HG02870 (cell line): ENCODE data around the gene DNAH17.

Experiments
- ATAC-seq: cut with Tn5 transposase; IDR thresholded peaks from one replicate; pipeline ENCODE4 v1.9.1; 2021; ENCODE audit warnings: mild to moderate bottlenecking, moderate library complexity; ENCODE audit not compliant: unreplicated experiment

The DNAH17 gene

DNA sequence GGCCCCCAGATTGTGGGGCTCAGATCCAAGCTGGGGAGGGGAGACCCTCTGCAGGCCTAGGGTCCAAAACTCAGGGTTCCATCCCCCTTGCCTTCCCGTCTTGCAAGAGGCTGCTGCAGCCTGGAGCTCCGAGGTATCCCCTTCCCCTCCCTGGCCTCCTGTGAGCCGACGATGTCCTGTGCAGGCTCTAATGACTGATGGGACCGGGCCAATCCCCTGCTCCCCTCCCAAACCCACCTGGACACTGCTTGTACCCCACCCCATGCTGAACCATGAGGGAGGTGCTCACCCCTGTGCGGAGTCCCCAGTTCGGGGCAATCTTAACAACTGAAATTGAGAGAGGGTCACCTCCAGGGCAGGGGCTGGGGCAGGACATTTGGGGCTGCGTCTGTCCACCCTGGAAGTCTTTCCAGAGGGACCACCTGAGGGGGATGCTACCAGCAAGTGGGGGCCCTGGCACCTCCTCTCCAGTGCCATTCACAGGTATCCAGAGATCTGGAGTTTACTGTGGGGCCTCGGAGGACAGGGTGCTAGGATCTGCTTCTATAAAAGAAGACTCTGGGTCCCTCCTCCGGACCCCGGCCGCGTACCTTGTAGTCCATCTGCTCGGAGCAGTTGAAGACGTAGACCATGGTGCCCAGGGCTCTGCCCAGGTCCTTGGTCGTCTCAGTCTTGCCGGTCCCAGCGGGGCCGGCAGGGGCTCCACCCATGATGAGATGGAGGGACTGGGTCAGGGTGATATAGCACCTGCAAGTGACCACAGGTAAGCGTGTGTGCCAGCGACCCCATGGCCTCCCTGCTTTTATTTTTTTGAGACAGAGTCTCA lies 77.3 kb downstream of the DNAH17 start:
- ATAC-seq, result no peak

DNA sequence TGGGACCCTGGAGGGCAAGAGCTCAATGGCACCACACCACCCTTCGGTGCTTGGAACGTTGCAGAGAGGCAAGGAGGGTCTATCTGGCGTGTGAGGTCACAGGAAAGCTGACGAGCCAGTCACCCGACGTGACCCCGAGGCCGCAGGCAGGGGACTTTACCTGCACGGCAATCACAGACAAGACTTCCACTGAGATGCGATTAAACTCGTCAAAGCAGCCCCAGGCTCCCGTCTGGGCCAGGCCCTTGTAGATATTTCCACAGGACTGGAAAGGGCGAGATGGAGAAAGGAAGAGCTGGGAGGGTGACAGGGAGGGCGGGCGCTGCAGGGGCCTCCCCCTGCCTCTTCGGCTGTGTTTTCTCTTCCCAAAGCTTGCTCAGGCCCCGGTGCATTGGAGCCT lies 78.3 kb downstream of the DNAH17 start:
- no peak for ATAC-seq

- no peak for ATAC-seq
Measured at GRCh38 chr17:78497115-78497540, 80.1 kb downstream of the DNAH17 start.

- no peak for ATAC-seq
Measured at GRCh38 chr17:78496311-78496710, 80.9 kb downstream of the DNAH17 start.

GRCh38 chr17:78495634-78496033 lies 81.6 kb downstream of the DNAH17 start:
- ATAC-seq, result no peak

- ATAC-seq, result no peak
Measured at GRCh38 chr17:78494696-78495330, 82.4 kb downstream of the DNAH17 start.

- ATAC-seq, result no peak
Measured at GRCh38 chr17:78493853-78494695, 83.1 kb downstream of the DNAH17 start.

GRCh38 chr17:78493450-78493849 lies 83.7 kb downstream of the DNAH17 start:
- ATAC-seq, result no peak

DNA sequence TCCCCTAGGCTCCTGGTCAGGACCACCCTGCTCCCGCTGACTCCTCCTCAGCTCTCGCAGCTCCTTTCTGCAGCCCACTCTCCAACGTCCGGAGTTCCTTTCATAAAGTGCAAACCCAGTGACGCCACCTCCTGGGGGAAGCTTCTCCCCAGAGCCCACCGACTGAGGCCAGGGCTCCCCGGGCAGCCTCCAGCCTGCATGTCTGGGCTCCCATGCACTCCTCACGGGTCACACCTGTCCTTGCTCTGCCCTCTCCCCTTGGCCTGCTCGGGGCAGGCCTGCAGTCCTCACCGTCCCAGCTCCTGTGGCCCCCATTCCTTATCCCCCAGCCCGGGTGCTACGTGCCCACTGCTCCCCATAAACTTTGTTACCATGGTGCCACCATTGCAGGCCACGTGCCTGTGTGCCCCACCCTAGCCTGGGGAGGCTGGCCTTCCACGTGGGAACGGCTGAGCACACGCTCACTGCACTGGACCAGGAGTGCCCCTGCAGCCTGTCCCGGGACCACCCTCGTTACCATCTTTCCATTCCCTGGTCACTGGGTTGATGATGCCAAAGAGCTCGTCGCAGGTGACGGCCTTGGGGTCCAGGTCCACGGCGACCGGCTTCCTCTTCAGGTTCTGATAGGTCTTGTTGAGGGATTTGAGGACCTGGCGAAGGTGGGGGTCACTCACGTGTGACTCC lies 84.9 kb downstream of the DNAH17 start:
- no peak for ATAC-seq

DNA sequence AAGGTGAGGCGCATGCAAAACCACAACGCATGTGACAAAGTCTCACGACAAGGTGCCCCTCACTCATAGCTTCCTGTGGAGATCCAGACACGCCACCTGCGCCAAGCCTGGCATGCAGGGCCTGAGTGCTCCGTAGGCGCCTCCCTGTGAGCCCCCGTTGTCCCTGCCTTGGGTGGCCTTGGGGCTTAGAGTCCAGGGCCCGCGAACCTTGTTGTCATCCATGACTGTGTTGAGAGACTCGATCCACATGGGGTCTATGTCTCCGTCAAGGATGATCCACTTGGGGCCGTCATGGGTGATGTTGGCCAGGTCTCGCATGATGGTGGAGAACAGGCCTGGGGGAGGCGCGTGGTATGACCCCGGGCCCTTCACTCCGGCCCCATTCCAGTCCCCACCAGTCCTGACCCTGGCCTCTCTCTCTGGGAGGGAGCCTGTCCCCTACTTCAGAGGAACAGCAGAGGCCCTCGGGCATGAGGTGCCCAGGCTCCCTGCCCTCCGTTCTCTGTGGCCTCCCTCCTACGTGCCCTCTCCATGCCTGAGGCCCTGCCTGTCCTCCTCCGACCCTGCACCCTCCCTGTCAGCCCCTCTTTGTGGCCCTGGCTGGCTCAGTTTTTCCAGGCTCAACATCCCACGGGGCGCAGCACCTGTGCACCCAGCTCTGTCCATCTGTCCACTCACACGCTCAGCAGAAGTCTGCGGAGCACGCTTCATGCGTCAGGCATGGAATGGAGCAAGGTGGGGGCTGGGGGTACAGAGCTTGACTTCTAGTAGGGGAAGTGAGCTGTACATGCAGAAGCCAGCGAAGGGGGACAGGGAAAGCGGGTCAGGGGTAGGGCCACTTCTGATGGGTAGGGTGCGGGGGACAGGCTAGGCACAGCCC lies 85.7 kb downstream of the DNAH17 start:
- ATAC-seq, result no peak

- no peak for ATAC-seq
Measured at GRCh38 chr17:78490673-78491072, 86.5 kb downstream of the DNAH17 start.

- no peak for ATAC-seq
Measured at GRCh38 chr17:78490156-78490555, 87.0 kb downstream of the DNAH17 start.

- ATAC-seq, result no peak
Measured at GRCh38 chr17:78488867-78489634, 88.1 kb downstream of the DNAH17 start.

GRCh38 chr17:78488156-78488555 lies 89.0 kb downstream of the DNAH17 start:
- ATAC-seq, result no peak

GRCh38 chr17:78486946-78487680 lies 90.1 kb downstream of the DNAH17 start:
- no peak for ATAC-seq

GRCh38 chr17:78486228-78486802 lies 90.9 kb downstream of the DNAH17 start:
- no peak for ATAC-seq

- no peak for ATAC-seq
Measured at GRCh38 chr17:78485290-78486168, 91.7 kb downstream of the DNAH17 start.
